OCI-LY3 (cell line): Measurements from ENCODE around the gene MYO1G.

Source experiments
- EZH2phosphoT487 ChIP-seq: fragments of 200-600 bp; shearing (Covaris generic); IDR thresholded peaks from 2 replicates; pipeline ENCODE4 v1.6.1; 2018; ENCODE audit warnings: antibody characterized with exemption, mixed run types, low read depth
- TF ChIP-seq, protein P1 (sequence below): fragments of 200-600, 300-600 bp; sonication (generic); IDR thresholded peaks from 2 replicates; pipeline ENCODE4 v1.5.1; 2014; ENCODE audit warnings: antibody characterized with exemption, low read length, low read depth

DNA sequence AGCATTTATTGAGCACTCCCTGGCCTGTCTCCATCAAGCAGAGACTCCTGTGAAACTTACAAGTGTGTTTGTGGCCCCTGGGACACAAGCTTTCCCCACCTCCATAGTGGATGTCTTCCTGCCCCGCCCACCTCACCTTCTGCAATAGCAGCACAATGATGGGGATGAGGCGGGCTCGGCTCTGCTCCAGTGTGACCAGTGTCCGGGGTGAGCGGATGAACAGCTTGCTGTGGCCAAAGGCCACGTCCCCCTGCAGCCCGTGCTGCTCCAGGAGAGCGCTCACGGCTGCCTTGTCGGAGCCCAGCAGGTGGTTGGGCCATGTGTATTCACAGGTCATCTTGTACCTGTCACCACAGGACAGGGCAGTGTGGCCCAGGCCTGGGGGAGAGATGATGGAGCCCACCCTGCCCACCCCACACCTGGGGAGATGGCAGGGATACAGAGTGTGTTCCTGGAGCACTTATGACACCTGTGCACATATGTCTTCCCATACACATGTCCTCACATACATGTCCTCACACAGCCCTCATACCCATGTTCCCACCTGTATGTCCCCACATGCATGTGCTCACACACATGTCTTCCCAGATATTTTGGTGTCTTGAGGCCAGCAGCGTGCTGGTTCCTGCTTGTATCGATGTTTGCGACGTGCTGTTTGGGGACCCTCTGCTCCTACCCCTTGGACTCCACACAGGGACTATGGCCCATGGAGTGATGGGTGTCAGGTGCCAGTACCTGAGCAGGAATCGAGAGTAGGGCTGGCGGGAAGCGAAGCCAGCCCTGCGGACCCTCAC lies 12.7 kb downstream of the MYO1G start:
- TF ChIP-seq, protein P1, sequence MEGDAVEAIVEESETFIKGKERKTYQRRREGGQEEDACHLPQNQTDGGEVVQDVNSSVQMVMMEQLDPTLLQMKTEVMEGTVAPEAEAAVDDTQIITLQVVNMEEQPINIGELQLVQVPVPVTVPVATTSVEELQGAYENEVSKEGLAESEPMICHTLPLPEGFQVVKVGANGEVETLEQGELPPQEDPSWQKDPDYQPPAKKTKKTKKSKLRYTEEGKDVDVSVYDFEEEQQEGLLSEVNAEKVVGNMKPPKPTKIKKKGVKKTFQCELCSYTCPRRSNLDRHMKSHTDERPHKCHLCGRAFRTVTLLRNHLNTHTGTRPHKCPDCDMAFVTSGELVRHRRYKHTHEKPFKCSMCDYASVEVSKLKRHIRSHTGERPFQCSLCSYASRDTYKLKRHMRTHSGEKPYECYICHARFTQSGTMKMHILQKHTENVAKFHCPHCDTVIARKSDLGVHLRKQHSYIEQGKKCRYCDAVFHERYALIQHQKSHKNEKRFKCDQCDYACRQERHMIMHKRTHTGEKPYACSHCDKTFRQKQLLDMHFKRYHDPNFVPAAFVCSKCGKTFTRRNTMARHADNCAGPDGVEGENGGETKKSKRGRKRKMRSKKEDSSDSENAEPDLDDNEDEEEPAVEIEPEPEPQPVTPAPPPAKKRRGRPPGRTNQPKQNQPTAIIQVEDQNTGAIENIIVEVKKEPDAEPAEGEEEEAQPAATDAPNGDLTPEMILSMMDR: no peak
- TF ChIP-seq EZH2phosphoT487: no peak
